ENCODE results near the gene MIDN.

DNA sequence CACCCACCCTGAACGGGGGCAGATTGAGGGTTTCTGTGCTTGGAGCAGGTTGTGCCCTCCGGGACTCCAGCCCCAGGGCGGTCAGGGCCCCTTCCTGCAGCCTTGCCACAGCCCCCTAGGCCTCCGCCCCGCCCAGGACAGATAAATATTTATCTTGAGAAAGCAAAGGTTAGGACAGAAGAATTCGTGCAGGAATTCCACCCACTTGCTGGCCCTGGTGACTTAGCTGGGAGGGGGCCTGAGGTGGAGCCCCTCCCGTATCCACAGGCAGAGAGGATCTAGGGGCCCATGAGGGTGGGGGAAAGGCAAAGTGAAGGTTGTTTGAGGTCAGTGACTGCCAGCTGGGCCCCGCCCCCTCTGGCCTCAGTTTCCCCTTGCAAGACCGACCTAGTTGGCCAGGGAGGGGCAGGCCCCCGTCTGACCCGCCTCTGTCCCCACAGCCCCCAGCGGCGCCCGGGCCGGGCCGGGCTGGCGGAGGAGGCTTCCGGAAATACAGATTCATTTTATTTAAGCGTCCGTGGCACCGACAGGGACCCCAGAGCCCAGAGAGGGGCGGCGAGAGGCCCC lies 5.2 kb downstream of the MIDN start:
- TF ChIP-seq, protein P1, sequence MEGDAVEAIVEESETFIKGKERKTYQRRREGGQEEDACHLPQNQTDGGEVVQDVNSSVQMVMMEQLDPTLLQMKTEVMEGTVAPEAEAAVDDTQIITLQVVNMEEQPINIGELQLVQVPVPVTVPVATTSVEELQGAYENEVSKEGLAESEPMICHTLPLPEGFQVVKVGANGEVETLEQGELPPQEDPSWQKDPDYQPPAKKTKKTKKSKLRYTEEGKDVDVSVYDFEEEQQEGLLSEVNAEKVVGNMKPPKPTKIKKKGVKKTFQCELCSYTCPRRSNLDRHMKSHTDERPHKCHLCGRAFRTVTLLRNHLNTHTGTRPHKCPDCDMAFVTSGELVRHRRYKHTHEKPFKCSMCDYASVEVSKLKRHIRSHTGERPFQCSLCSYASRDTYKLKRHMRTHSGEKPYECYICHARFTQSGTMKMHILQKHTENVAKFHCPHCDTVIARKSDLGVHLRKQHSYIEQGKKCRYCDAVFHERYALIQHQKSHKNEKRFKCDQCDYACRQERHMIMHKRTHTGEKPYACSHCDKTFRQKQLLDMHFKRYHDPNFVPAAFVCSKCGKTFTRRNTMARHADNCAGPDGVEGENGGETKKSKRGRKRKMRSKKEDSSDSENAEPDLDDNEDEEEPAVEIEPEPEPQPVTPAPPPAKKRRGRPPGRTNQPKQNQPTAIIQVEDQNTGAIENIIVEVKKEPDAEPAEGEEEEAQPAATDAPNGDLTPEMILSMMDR (IDR thresholded peaks at IDR 0.05): no peak
- no peak for TF ChIP-seq EP300 (IDR thresholded peaks at IDR 0.05)
